SHP77 treated with DMSO at 0.1 percent for 48 hours (cell line): Measurements from ENCODE around the gene DCTPP1.
"Not testable (repeated sequence)": the region's sequence is repeated elsewhere in the genome, so short reads cannot be mapped to it uniquely, and the experiment has no call there.

Source experiments
- DNase-seq: peaks from one replicate; lab custom pipeline; 2025; lab: John Stamatoyannopoulos, UW

DCTPP1 gene

DNA sequence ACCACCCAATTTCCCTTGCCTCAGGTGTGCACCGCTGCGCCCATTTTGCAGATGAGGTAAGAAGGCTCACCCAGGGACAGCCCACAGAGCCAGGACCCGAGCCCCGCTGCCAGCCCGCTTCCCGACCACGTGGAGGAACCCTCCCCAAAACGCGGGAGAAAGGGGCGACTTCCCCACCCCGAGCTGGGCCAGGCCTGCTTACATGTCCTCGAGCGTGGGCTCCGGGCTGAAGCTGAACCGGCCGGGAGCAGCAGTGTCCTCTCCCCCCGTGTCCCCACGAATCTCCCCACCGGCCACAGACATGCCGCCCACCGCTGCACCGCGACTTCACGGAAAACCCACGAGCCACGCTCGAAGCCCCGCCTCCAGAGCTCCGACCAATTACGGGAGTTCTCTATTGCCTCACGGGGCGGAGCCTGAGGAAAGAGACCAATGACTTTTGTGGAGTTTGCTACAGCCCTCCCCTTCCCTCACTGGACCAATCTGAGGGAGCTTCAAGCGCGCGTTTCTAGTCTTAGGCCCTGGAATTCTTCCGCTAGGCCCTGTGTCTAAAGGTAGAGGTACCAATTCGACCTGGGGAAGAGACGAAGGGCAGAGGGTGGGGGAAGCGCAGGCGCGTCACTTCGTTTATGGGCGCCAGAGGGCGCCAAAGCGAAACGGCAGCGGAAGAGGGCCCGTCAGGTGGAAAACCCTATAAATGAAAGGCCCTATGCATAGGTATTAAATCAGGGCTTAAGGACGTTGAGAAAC is at the start of gene DCTPP1:
Gene DCTPP1, minus strand, starts transcription at position 353 of the 750 bp plus-strand sequence. Its CDS starts 50 bp downstream, at position 303.
- peak; percentile 99 for DNase-seq

- DNase-seq, result no peak
These were observed 49.1 kb upstream of the DCTPP1 start for GRCh38 chr16:30478766-30479478.

- not testable (repeated sequence) for DNase-seq
These were observed 47.9 kb upstream of the DCTPP1 start for GRCh38 chr16:30477773-30478172.

GRCh38 chr16:30476991-30477390 is 47.2 kb upstream of the DCTPP1 start:
- no peak for DNase-seq

DNA sequence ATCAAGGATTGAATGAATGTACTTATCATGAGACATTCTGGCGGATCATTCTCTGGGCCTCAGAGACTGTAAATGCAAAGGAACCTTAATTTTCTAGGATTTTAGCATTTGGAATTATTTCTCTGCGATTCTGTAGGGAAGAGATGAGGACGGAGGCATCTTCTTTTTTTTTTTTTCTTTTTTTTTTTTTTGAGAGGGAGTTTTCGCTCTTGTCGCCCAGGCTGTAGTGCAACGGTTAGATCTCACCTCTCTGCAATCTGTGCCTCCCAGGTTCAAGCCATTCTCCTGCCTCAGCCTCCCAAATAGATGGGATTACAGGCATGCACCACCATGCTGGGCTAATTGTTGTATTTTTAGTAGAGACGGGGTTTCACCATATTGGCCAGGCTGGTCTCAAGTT is 44.9 kb upstream of the DCTPP1 start:
- no peak for DNase-seq

DNA sequence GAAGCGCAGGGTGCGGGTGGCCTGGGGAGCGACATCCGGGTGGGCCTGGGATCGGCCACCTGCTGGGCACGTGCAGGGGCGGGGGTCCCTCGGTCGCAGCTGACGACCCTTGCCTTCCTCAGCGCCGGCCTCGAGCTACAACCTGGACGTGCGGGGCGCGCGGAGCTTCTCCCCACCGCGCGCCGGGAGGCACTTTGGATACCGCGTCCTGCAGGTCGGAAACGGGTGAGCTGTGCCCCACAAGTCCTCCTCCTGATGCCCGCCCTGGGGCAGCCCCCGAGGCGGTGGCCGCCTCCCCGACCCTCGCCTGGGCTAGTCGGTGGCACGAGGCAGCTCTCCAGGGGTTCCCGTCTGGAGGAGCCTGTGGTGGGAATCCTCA is 44.2 kb upstream of the DCTPP1 start:
- DNase-seq, result no peak

GRCh38 chr16:30473231-30474073 is 43.6 kb upstream of the DCTPP1 start:
- no peak for DNase-seq

DNA sequence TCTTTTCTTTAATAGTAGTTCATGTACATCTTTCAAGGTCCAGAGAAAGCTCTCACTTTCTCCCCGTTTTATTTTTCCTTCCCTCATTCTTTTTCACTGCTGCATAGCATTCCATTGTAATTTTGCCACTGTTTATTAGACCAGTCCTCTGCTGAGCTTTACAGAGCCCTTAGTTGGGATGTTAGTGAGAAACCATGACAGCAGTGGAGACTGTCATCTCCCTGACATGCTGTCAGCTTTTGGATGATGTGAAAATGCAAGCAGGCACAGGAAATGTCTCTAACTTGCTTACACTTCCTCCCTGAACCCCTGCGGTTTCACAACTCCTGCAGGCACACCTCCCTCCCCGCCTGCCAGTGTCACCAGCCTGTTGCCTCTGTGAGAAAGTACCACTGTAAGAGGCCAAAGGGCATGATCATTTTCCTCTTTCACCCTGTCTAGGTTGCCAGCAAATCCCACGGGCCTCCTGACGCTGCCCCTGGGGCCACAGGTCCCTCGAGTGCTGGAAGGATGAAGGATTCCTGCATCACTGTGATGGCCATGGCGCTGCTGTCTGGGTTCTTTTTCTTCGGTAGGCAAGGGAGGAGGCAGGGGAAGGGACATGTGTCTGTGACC is 42.6 kb upstream of the DCTPP1 start, which contains the start of gene ITGAL:
Gene ITGAL, plus strand, starts transcription at position 415 of the 615 bp plus-strand sequence. Its CDS starts 96 bp downstream, at position 511.
- DNase-seq, result no peak

GRCh38 chr16:30470632-30470995 is 40.8 kb upstream of the DCTPP1 start:
- no peak for DNase-seq

DNA sequence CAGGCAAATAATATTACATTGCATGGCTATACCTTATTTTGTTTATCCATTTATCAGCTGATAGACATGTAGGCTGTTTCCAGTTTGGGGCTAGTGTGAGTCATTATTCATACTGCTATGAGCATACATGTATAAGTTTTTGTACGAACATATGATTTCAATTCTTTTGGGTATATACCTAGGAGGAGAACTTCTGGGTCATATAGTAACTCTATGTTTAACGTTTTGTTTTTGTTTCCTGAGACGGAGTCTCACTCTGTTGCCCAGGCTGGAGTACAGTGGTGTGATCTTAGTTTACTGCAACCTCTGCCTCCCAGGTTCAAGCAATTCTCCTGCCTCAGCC is 40.3 kb upstream of the DCTPP1 start:
- DNase-seq, result no peak

- no peak for DNase-seq
These were observed 34.2 kb upstream of the DCTPP1 start for GRCh38 chr16:30464078-30464477.

- not testable (repeated sequence) for DNase-seq
These were observed 31.6 kb upstream of the DCTPP1 start for GRCh38 chr16:30461426-30461825.

- no peak for DNase-seq
These were observed 29.6 kb upstream of the DCTPP1 start for GRCh38 chr16:30459456-30459855.

DNA sequence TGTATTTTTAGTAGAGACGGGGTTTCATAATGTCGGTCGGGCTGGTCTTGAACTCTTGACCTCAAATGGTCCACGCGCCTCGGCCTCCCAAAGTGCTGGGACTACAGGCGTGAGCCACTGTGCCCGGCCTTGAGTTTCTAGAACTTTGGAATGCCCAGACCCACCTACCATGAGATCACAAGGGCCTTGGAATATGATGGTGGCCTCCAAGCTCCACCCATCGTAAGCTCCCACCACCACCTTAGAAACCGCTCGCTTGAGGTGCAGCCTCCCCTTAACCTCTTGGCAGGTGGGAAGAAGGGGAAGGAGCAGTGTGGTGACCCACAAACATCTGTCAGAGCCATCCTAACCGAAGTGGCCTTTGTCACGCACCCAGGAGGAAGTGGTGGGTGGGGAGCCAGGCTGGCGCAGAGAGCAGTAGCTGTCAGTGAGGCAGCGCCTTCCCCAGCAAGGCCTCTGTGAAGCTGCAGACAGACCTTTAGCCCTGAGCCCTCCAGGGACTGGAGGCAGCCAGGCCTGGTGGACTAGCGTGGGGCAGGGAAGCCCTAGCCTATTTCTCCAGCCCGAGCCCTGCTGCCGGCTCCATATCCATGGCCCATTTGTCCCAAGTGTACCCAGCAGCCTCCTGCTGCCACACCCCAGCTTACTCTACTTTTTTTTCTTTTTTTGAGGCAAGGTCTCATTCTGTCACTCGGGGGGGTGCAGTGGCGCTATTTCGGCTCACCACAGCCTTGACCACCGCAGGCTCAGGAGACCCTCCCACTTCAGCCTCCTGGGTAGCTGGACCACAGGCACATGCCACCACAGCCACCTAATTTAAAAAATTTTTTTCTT is 28.9 kb upstream of the DCTPP1 start:
- no peak for DNase-seq

DNA sequence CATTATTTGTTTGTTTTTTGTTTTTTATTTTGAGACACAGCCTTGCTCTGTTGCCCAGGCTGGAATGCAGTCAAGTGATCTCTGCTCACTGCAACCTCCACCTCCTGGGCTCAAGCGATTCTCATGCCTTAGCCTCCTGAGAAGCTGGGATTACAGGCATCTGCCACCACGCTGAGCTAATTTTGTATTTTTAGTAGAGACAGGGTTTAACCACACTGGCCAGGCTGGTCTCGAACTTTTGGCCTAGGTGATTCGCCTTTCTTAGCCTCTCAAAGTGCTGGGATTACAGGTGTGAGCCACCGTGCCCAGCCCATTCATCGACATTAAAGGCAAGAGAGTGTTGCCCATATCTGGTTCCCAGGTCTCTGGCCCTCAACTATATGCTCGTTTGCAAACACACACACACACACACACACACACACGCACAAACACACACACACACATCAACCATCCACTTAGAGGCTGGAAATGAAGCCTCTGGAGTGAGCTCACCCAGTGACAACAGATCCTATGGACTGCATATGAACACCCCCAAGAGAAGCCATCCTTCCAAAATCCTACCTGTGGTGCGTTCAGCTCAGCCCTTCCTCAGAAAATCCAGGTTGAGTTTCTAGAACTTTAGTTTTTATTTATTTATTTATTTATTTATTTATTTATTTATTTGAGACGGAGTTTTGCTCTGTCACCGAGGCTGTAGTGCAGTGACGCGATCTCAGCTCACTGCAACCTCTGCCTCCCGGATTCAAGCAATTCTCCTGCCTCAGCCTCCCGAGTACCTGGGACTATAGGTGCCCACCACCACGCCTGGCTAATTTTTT is 28.1 kb upstream of the DCTPP1 start:
- no peak for DNase-seq

GRCh38 chr16:30457256-30457655 is 27.4 kb upstream of the DCTPP1 start:
- no peak for DNase-seq

GRCh38 chr16:30456302-30456701 is 26.5 kb upstream of the DCTPP1 start:
- DNase-seq, result no peak

GRCh38 chr16:30452709-30453580 is 23.1 kb upstream of the DCTPP1 start:
- DNase-seq, result not testable (repeated sequence)

- no peak for DNase-seq
These were observed 19.2 kb upstream of the DCTPP1 start for GRCh38 chr16:30449116-30449435.
